Measurements from ENCODE around the gene EPB41L4A. TPM values are rescaled to one million over a fixed set of nuclear protein-coding genes. Genes with fewer than 3 reads are reported as not detected.
A peak's percentile ranks its signal among the peaks of the same experiment; 100 is the strongest.

Gene EPB41L4A
- total RNA-seq, 4 donors from 2014 or later = 10.1 to 32.9 (median 11.6) TPM

DNA sequence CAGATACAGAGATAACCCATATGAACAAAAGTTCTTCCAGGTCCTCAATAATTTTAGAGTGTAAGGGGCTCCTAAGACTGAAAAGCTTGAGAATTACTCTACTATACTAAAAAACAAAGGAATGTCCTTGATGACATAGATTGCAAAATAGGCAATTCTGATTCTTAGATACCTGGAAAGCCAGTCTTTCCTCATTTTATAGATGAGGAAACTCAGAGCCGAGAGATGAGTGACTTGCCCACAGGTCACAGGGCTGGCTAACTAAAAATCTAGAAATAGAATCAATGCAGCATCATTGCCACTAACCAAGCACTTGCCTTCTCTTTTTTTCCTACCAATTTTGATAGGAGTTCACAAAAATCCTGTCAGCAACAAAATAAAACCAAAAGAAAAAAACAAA lies 101.2 kb downstream of the EPB41L4A start:
- Histone ChIP-seq H3K4me3 (no peak overlapping the region), H3K4me1 (no peaks in the 10 kb centered on the region), H3K9me3 (no peaks in the 10 kb centered on the region), H3K27ac (no peak overlapping the region), H3K27me3 (no peaks in the 10 kb centered on the region), H3K36me3 (no peaks in the 10 kb centered on the region)
- no peak for DNase-seq
- in situ Hi-C loops (cut with MboI; ENCODE audit: low pct_ligation_motif_present in 1 of 4, low pct_unique_long_range_greater_than_20kb in 1 of 4, low sequenced_read_pairs in 3 of 4) (no loop called here), intact Hi-C loops (cut with DNase I; ENCODE audit: low total_unique reads) (no loop called here)
- 91% methylated on average over 1 of the region's 1 CpG; no CpG with 5 or more reads in 1 of the 2 donors for WGBS, 2 donors (ENCODE audit: low coverage in 1 of 2)
- TF ChIP-seq EP300 (IDR thresholded peaks at IDR 0.05; ENCODE audit: low read depth) = no peak
- TF ChIP-seq, protein P1, sequence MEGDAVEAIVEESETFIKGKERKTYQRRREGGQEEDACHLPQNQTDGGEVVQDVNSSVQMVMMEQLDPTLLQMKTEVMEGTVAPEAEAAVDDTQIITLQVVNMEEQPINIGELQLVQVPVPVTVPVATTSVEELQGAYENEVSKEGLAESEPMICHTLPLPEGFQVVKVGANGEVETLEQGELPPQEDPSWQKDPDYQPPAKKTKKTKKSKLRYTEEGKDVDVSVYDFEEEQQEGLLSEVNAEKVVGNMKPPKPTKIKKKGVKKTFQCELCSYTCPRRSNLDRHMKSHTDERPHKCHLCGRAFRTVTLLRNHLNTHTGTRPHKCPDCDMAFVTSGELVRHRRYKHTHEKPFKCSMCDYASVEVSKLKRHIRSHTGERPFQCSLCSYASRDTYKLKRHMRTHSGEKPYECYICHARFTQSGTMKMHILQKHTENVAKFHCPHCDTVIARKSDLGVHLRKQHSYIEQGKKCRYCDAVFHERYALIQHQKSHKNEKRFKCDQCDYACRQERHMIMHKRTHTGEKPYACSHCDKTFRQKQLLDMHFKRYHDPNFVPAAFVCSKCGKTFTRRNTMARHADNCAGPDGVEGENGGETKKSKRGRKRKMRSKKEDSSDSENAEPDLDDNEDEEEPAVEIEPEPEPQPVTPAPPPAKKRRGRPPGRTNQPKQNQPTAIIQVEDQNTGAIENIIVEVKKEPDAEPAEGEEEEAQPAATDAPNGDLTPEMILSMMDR (IDR thresholded peaks at IDR 0.05) = no peak
- TF ChIP-seq POLR2A (IDR thresholded peaks at IDR 0.05) = no peak

DNA sequence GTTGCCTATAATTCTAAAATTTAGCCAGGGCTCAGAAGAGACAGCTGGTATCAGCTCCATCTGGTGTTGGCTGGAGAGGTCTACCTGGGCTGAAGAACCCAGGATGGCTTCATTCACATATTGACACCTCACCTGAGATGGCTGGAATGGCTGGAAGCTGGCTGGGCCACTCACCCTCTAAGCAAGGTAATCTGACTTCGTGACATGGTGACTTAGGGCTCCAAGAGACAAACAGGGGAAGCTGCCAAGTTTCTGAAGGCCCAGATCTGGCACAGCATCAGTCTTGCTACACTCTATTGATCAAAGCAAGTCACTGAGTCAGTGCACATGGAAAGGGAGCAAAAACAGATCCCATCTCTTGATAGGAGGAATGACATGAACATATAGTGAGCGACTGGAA lies 102.3 kb downstream of the EPB41L4A start:
- in situ Hi-C loops (cut with MboI; ENCODE audit: low pct_ligation_motif_present in 1 of 4, low pct_unique_long_range_greater_than_20kb in 1 of 4, low sequenced_read_pairs in 3 of 4) (no loop called here), intact Hi-C loops (cut with DNase I; ENCODE audit: low total_unique reads) (no loop called here)
- no peak for DNase-seq
- WGBS, 2 donors (ENCODE audit: low coverage in 1 of 2) = 81% methylated on average over 2 of the region's 2 CpGs; no CpG with 5 or more reads in 1 of the 2 donors
- no peaks in the 10 kb centered on the region for H3K9me3 ChIP-seq
- H3K4me3 ChIP-seq = no peak overlapping the region
- no peak for TF ChIP-seq POLR2A (IDR thresholded peaks at IDR 0.05)
- TF ChIP-seq, protein P1 (IDR thresholded peaks at IDR 0.05) = no peak
- TF ChIP-seq EP300 (IDR thresholded peaks at IDR 0.05; ENCODE audit: low read depth) = no peak
- no peak for TF ChIP-seq POLR2AphosphoS5 (IDR thresholded peaks at IDR 0.05)
- no peaks in the 10 kb centered on the region for H3K27me3 ChIP-seq
- no peak overlapping the region for H3K27ac ChIP-seq
- H3K4me1 ChIP-seq = peaks cover 0 to 4% (median 1%) of the 10 kb centered on the region in 4 donors
- H3K36me3 ChIP-seq = no peaks in the 10 kb centered on the region

DNA sequence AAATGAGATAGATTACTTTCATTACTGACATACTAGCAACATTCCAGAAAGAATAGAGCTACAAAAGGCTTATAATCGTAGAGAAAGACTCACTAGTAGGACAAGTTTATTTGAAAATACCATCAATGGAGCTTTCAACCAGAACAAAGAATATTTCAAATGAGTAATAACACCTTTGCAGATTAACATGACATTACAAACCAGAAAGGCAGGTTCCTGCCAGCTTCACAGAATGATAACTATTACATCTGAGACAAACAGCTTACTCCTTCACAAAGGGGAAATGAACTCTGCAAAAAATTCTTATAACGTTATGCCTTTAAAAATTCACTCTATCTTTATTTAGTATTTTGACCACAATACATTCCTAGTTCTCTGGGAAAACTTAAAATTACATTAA lies 103.1 kb downstream of the EPB41L4A start:
- in situ Hi-C loops (cut with MboI; ENCODE audit: low pct_ligation_motif_present in 1 of 4, low pct_unique_long_range_greater_than_20kb in 1 of 4, low sequenced_read_pairs in 3 of 4) (no loop called here), intact Hi-C loops (cut with DNase I; ENCODE audit: low total_unique reads) (no loop called here)
- Histone ChIP-seq H3K9me3 (no peaks in the 10 kb centered on the region), H3K27me3 (no peaks in the 10 kb centered on the region), H3K4me1 (peaks cover 0 to 4% (median 1%) of the 10 kb centered on the region in 4 donors), H3K36me3 (no peaks in the 10 kb centered on the region), H3K27ac (no peak overlapping the region), H3K4me3 (no peak overlapping the region)
- DNase-seq = no peak
- WGBS, 2 donors (ENCODE audit: low coverage in 1 of 2) = 48 to 61% methylated on average over 2 of the region's 2 CpGs
- no peak for TF ChIP-seq POLR2AphosphoS5 (IDR thresholded peaks at IDR 0.05)
- TF ChIP-seq EP300 (IDR thresholded peaks at IDR 0.05; ENCODE audit: low read depth) = no peak
- TF ChIP-seq, protein P1 (IDR thresholded peaks at IDR 0.05) = no peak
- TF ChIP-seq POLR2A (IDR thresholded peaks at IDR 0.05) = no peak

DNA sequence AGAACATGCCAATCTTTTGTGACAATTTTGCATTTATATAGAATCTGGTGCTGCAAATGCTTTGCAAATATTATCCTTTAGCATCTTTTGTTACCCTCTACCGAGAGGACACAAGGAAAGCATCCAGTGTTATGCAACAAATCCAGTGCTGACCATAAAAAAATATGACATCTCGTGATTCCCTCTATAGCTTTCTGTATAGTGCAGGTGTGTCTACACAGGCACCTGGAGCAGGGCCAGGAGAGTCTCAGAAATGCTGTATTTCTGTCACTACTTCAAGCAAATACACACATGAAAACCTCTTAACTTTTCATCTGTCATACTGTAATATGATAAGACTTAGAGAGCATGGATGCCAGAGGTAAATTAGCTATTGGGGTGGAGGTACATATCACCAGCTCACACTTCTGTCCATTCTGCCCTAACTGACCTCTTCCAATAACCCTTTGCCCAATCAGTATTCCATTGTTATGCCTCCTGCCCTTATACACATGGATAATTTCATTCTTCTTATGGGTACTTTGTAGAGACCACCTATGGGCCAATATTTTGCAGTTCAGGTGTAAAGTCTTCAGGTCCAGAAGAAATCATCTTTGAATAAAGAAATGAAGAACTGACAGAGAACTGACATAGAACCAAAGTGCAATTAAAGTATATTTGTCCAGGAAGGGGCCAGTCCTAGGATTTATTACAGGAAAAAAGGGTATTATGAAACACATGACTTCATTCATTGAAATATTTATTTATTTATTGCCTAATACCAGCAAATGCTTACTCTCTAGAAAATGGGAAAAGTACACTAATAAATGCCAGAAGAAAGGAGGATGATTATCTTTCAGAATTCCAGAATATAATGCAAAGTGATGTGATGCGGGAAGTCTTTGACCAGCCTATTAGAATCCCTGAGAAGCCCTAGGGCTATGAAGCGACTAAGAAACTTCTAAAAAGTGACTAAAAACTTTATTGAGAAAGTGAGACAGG lies 106.5 kb downstream of the EPB41L4A start:
- TF ChIP-seq POLR2A (IDR thresholded peaks at IDR 0.05) = no peak
- no peak for TF ChIP-seq EP300 (IDR thresholded peaks at IDR 0.05; ENCODE audit: low read depth)
- no peak for TF ChIP-seq POLR2AphosphoS5 (IDR thresholded peaks at IDR 0.05)
- TF ChIP-seq, protein P1 (IDR thresholded peaks at IDR 0.05) = no peak
- in situ Hi-C loops (cut with MboI; ENCODE audit: low pct_ligation_motif_present in 1 of 4, low pct_unique_long_range_greater_than_20kb in 1 of 4, low sequenced_read_pairs in 3 of 4) = no loop called here
- Histone ChIP-seq H3K4me3 (no peak overlapping the region), H3K9me3 (no peaks in the 10 kb centered on the region), H3K27ac (no peak overlapping the region), H3K4me1 (peaks cover 0 to 4% (median 1%) of the 10 kb centered on the region in 4 donors), H3K36me3 (no peaks in the 10 kb centered on the region), H3K27me3 (no peaks in the 10 kb centered on the region)
- intact Hi-C loops (cut with DNase I; ENCODE audit: low total_unique reads) = no loop called here
- 65 to 76% methylated on average over 3 to 4 of the region's 4 CpGs for WGBS, 2 donors (ENCODE audit: low coverage in 1 of 2)
- peak; percentile 16 for DNase-seq

Measured in transverse colon (tissue), 4 donors.